ENCODE measurements around the gene SLC16A3.
"Not testable (repeated sequence)": the region's sequence is repeated elsewhere in the genome, so short reads cannot be mapped to it uniquely, and the experiment has no call there.

SLC16A3 gene

GRCh38 chr17:82228842-82229697 is at the start of gene SLC16A3:
Gene SLC16A3, plus strand, starts transcription at chr17:82229042. Its CDS starts 6,967 bp downstream, at chr17:82236009.
- DNase-seq (ENCODE audit: low spot score) = peak; percentile 88

- DNase-seq (ENCODE audit: low spot score) = no peak
Observed at GRCh38 chr17:82179412-82179811, 49.4 kb upstream of the SLC16A3 start.

DNA sequence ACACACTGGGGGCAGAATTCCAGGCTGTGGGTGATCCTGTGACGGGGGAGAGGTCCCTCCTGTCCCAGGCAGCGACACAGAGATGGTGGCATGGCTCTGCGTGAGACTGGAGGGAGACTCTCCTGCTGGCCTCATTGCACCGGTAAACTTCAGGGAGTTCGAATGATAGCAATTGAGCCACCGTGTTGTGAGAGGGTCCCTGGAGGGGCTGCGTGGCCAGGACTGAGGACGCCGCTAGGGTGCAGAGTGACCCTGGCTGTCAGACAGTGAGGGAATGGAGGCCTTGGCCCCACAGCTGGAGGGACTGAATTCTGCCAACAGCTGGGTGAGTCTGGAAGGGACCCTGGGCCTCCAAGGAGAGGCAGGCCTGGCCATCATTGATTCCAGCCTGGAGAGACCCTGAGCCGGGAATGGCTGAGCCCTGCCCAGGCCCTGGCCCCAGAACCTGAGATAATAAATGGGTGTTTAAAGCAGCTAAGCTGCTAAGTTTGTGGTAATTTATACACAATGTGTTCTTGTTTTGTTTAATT is 48.8 kb upstream of the SLC16A3 start:
- DNase-seq (ENCODE audit: low spot score) = no peak

DNA sequence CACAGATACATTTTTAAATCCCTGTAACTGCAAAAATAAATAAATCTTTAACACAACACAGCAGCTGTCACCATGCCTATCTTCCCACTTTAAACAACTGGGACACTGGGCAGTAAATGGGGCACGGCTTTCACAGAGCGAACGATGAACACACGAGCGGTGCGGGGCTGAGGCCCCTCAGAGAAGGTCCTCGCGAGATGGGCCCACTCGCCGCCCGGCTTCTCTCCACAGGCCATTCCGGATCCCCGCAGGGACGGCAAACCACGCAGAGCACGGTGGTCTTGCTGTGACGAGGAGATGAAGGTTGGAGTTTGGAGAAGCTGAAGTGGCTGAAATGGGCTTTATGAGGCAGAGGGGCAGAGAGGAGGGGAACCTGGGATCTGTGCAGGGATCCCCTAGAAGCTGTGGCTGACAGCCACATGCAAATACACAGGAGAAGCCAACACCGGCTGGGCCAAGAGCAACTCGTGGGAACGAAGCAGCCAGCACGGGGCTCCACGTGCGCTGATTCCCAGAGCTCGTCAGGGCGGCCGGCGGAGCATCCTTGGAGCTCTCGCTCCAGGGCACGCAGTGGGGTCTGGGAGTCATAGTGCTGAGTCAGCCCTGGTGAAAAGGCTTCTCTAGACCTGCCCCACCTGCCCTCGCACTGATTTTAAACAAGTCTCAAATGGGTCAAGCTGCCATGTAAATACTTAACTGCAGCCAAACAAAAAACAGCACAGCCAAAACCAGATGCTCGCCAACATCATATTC is 47.9 kb upstream of the SLC16A3 start:
- no peak for DNase-seq (ENCODE audit: low spot score)

DNA sequence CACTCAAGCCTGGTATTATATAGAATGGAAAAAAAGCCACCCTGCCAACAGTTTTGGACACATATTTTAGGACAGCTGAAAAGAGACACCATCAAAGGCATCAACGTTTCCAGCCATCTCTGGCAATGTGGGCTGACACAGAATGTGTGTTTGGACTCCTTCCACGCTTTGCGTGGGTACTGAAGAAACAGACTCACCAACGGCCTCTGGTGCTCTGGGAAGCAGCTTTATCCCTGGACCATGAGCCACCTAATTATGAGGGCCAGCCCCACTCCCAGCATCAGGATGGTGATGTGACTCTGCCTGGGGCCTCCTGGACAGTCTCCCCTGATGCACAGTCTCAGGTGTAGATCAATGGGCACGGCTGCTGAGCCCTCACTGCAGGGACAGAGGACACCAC is 44.1 kb upstream of the SLC16A3 start:
- no peak for DNase-seq (ENCODE audit: low spot score)

- DNase-seq (ENCODE audit: low spot score) = no peak
Observed at GRCh38 chr17:82186221-82186620, 42.6 kb upstream of the SLC16A3 start.

- DNase-seq (ENCODE audit: low spot score) = no peak
Observed at GRCh38 chr17:82187500-82187899, 41.3 kb upstream of the SLC16A3 start.

DNA sequence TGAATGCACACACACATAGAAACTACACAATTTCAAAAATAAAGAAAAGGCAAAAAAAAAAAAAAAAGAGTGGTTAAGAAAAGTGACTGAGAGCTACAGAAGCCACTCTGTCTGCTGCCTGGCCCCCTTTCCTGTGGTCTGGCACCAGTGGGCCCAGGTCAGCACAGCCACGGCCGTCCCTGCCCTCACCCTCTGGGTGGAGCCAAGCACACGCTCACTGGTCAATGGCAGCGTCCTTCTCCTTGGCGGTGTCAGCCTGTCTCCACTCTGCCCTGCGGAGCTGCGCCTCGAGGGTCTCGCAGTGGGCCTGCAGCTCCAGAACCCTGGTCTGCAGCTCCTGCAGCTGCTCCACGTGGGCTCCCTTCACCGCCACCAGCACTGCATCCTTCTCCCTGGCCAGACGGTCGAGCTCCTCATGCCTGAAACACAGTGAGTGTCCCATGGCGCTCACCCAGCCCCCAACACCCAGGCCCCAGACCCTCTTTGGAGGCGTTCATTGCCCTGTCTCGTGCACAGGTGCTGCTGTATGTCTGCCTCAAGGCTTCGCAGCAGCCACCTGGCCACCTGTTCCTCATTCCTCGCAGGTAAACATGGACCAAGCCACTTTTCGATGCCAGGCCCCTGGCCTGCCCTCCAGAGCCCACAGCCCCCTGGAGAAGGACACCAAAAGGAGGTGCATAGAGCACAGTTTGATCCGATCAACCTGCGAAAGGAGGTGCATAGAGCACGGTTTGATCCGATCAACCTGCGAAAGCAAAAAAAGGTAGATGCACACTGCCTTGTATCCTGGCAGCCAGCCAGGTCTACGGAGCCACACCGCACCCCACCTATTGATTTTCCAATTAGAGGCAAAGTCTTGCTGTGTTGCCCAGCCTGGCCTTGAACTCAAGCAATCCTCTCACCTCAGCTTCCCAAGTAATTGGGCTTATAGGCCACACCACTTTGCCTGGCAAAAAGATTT is 40.6 kb upstream of the SLC16A3 start:
- no peak for DNase-seq (ENCODE audit: low spot score)

GRCh38 chr17:82193050-82193449 is 35.8 kb upstream of the SLC16A3 start:
- DNase-seq (ENCODE audit: low spot score) = not testable (repeated sequence)

GRCh38 chr17:82193520-82194220 is 35.2 kb upstream of the SLC16A3 start:
- DNase-seq (ENCODE audit: low spot score) = no peak

DNA sequence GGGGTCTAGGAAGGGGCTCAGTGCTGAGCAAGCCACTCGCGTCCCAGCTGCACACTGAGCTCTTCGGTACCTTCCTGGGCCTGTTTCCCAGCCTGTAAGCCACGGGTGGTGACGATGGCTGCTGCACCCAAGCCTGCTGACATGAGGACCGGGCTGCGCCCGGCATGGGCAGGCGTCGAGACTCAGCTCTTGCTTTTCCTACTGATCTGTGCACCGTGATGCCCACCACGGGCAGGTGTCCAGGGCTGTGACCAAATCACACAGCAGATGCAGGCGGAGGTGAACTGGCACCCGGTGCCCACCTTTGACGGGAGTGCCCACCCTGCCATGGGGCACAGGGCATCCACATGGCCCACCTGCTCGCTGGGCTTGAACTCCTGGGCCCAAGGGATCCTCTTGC is 34.1 kb upstream of the SLC16A3 start:
- no peak for DNase-seq (ENCODE audit: low spot score)

DNA sequence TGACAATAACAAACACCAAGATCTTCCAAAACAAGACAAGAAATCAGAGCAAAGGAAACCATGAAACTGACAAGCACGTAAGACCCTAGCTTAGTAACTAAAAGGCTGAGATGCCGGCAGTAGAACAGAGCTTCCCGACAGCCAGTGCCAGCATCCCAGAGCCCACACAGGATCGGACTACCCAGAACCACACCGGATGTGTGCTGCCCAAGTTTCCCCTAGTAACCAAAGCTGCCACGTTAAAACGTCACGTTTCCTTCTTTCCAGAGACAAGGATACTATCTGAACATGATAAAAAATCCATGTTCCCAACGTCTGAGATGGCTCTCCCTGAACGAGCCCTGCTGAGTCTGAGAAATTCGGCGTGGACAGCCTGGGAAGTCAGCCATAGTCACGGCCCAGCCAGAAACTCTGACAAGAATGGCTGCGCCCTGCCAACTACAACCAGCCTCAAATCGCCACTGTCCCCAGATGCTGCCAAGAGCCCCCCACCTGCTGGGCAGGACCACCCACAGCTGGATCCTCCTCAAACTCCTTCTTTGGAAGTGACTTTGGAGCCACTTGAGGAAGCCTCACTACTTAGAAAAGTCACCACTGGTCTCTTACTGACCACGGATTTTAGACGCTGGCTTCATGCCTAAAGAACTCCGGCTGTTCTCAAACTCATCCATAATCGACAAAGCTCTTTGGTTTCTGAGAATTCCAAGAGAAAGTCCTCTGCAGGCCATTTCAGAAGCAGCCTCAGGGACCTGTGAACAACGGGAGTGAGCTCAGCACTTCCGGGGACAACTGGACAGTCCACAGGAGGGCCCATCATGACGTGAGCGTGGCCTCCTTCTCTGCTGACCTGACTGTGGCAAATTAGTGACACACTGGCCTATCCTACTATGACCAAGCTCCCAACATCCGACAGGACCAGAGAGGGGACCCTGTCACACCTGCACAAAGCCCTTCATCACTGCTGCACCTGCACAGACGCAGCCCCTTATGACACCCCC is 32.9 kb upstream of the SLC16A3 start:
- no peak for DNase-seq (ENCODE audit: low spot score)

GRCh38 chr17:82198092-82198491 is 30.8 kb upstream of the SLC16A3 start:
- no peak for DNase-seq (ENCODE audit: low spot score)

DNA sequence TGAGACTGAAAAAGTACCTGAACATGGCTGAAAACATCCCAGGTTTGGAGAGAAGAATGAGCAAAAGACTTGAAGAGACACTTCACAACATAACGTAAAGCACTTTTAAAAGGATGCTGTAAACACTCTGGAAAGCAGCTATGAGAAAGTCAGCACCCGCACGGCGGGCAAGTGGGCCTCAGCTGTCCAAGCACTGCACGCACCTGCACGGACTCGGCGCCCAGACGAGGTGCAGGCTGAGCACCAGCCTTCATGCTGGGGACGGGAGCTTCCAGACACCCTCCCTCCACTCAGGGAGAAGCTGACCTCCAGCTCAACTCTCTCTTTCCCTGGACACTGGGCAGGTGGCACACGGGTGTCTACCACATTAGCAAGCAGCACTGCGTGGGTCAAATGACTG is 29.3 kb upstream of the SLC16A3 start:
- no peak for DNase-seq (ENCODE audit: low spot score)

DNA sequence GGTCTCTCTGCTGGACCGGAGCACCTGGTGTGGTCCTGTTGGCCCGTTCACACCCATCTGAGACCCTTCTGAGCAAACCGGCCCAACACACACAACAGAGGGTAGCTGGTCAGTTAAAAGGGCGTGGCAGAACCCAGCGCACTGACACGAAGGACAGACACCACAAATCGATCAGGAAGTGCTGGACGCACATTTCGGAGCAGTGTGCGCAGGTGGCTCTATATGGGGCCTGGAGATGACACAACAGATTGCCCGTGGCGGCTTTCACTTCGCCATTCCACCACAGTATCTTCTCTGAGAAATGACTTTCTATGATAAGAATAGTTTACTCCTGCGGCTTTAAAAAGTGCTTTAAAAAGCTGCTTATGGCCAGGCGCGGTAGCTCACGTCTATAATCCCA is 28.7 kb upstream of the SLC16A3 start:
- no peak for DNase-seq (ENCODE audit: low spot score)

- no peak for DNase-seq (ENCODE audit: low spot score)
Observed at GRCh38 chr17:82200743-82201497, 27.9 kb upstream of the SLC16A3 start.

GRCh38 chr17:82201498-82201910 is 27.3 kb upstream of the SLC16A3 start:
- no peak for DNase-seq (ENCODE audit: low spot score)

DNA sequence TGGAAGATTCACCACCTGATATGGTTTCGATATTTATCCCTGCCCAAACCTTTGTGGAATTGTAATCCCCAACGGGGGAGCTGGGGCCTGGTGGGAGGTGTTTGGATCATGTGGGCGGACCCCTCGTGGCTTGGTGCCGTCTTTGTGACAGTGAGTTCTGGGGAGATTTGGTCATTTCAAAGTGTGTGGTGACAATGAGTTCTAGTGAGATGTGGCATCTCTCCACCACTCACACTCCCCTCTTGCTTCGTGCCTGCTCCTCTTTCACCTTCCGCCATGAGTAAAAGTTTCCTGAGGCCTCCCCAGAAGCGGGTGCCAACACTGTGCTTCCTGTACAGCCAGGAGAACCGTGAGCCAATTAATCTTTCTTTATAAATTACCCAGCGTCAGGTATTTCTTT is 25.9 kb upstream of the SLC16A3 start:
- no peak for DNase-seq (ENCODE audit: low spot score)

DNA sequence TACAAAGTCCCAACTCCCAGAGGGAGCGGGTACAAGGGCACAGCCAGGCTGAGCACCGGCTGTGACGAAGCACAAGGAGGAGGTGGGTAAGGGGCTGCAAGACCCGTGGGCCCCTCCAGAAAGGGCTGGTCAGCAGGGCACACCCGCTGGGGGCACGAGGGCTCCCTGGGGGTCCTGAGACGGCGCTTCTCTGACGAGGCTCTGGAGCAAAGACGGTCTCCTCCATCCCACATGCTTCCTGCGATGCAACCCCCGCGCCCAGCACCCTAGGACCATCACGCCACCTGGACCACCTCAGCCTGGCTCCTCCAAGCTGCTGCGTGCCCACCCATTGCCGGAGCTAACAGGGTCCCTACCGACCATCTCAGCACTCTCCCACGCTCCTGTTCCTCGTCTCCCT is 24.9 kb upstream of the SLC16A3 start:
- DNase-seq (ENCODE audit: low spot score) = no peak
